Breast epithelium (tissue), 3 donors: Measurements from ENCODE around the gene ADCY2.

ENCODE experiments used
- POLR2AphosphoS5 ChIP-seq, 3 donors: sonication (generic); formaldehyde crosslinking; IDR thresholded peaks; one replicate each; pipeline ENCODE4 v1.6.1; 2017; ENCODE audit warnings: antibody characterized with exemption in 3 of 3
- TF ChIP-seq, protein P1 (sequence below), 3 donors: fragments of 450-650 bp; IDR thresholded peaks; one replicate each; pipeline ENCODE4 v1.5.1; 2016 to 2017; ENCODE audit warnings: antibody characterized with exemption in 3 of 3, mild to moderate bottlenecking in 3 of 3, moderate library complexity in 3 of 3

GRCh38 chr5:7803937-7804336, 408.0 kb downstream of the ADCY2 start:
- TF ChIP-seq, protein P1, sequence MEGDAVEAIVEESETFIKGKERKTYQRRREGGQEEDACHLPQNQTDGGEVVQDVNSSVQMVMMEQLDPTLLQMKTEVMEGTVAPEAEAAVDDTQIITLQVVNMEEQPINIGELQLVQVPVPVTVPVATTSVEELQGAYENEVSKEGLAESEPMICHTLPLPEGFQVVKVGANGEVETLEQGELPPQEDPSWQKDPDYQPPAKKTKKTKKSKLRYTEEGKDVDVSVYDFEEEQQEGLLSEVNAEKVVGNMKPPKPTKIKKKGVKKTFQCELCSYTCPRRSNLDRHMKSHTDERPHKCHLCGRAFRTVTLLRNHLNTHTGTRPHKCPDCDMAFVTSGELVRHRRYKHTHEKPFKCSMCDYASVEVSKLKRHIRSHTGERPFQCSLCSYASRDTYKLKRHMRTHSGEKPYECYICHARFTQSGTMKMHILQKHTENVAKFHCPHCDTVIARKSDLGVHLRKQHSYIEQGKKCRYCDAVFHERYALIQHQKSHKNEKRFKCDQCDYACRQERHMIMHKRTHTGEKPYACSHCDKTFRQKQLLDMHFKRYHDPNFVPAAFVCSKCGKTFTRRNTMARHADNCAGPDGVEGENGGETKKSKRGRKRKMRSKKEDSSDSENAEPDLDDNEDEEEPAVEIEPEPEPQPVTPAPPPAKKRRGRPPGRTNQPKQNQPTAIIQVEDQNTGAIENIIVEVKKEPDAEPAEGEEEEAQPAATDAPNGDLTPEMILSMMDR (IDR thresholded peaks at IDR 0.05), result no peak
- TF ChIP-seq POLR2AphosphoS5 (IDR thresholded peaks at IDR 0.05), result no peak
